MM.1S (cell line): ENCODE results near the gene AIMP1.
"Not testable (repeated sequence)": the region's sequence is repeated elsewhere in the genome, so short reads cannot be mapped to it uniquely, and the experiment has no call there.

Experiments
- DNase-seq: peaks from one replicate; pipeline ENCODE4 v3.0.0-alpha.2; 2015
- H2AFZ ChIP-seq: fragments of 300-600 bp; sonication (generic); 2 replicates; pipeline ENCODE4 v1.6.0; 2016; ENCODE audit warnings: antibody characterized with exemption, low read length
- H3F3A ChIP-seq: fragments of 300-600 bp; sonication (generic); 2 replicates; pipeline ENCODE4 v1.6.1; 2016; ENCODE audit warnings: mild to moderate bottlenecking, antibody characterized with exemption, low read length, moderate library complexity, mixed read lengths; ENCODE audit not compliant: insufficient read depth
- H3K27ac ChIP-seq: fragments of 300-600 bp; sonication (generic); 2 replicates; pipeline ENCODE4 v1.5.1; 2016; ENCODE audit warnings: mild to moderate bottlenecking, low read length
- H3K27me3 ChIP-seq: fragments of 300-600 bp; sonication (generic); replicated peaks from 2 replicates; pipeline ENCODE4 v1.6.0; 2016; ENCODE audit warnings: low read length; ENCODE audit not compliant: insufficient read depth
- H3K36me3 ChIP-seq: fragments of 300-600 bp; sonication (generic); replicated peaks from 2 replicates; pipeline ENCODE4 v1.6.1; 2016; ENCODE audit warnings: mild to moderate bottlenecking, low read length, mixed read lengths; ENCODE audit not compliant: insufficient read depth
- H3K4me1 ChIP-seq: fragments of 300-600 bp; sonication (generic); 2 replicates; pipeline ENCODE4 v1.6.1; 2016; ENCODE audit warnings: low read length, mixed read lengths
- H3K4me2 ChIP-seq: fragments of 300-600 bp; sonication (generic); 2 replicates; pipeline ENCODE4 v1.6.0; 2016; ENCODE audit warnings: low read depth, low read length
- H3K4me3 ChIP-seq: fragments of 300-600 bp; sonication (generic); 2 replicates; pipeline ENCODE4 v1.5.1; 2016; ENCODE audit warnings: low read length, mixed read lengths
- H3K79me2 ChIP-seq: fragments of 300-600 bp; sonication (generic); 2 replicates; pipeline ENCODE4 v1.6.1; 2016; ENCODE audit warnings: mixed run types, low read length, mixed read lengths
- H3K9ac ChIP-seq: fragments of 300-600 bp; sonication (generic); 2 replicates; pipeline ENCODE4 v1.6.1; 2016; ENCODE audit warnings: low read length, mixed read lengths
- H3K9me2 ChIP-seq: fragments of 300-600 bp; sonication (generic); replicated peaks from 2 replicates; pipeline ENCODE4 v1.6.1; 2016; ENCODE audit warnings: mild to moderate bottlenecking, low read length, mixed read lengths; ENCODE audit not compliant: insufficient read depth
- H3K9me3 ChIP-seq: fragments of 300-600 bp; sonication (generic); replicated peaks from 2 replicates; pipeline ENCODE4 v1.6.1; 2016; ENCODE audit warnings: mild to moderate bottlenecking, low read length, mixed read lengths; ENCODE audit not compliant: insufficient read depth
- H4K20me1 ChIP-seq: fragments of 300-600 bp; sonication (generic); 2 replicates; pipeline ENCODE4 v1.6.1; 2016; ENCODE audit warnings: mild to moderate bottlenecking, low read length, moderate library complexity, mixed read lengths; ENCODE audit not compliant: insufficient read depth
- EZH2 ChIP-seq: fragments of 300-600 bp; sonication (generic); optimal IDR thresholded peaks from 2 replicates; pipeline ENCODE3; 2017; ENCODE audit warnings: low read depth, mild to moderate bottlenecking, antibody characterized with exemption, low read length, mixed read lengths
- EZH2phosphoT487 ChIP-seq: fragments of 300-600 bp; sonication (generic); IDR thresholded peaks from 2 replicates; pipeline ENCODE4 v1.6.1; 2018; ENCODE audit warnings: antibody characterized with exemption, low read length
- TF ChIP-seq, protein P1 (sequence below): fragments of 300-600 bp; sonication (generic); IDR thresholded peaks from 2 replicates; pipeline ENCODE4 v1.5.1; 2016; ENCODE audit warnings: antibody characterized with exemption, low read length, mixed read lengths

Gene AIMP1

GRCh38 chr4:106384878-106385277 lies 68.5 kb downstream of the AIMP1 start:
- Histone ChIP-seq H3K9me3 (no peaks in the 10 kb centered on the region), H3K4me1 (no peaks in the 10 kb centered on the region), H3F3A (no peaks in the 10 kb centered on the region), H4K20me1 (no peaks in the 10 kb centered on the region), H3K4me3 (no peak overlapping the region), H3K9me2 (no peaks in the 10 kb centered on the region), H3K27ac (no peak overlapping the region), H3K27me3 (no peaks in the 10 kb centered on the region), H2AFZ (no peak overlapping the region), H3K4me2 (no peak overlapping the region), H3K9ac (no peak overlapping the region), H3K36me3 (no peaks in the 10 kb centered on the region), H3K79me2 (no peaks in the 10 kb centered on the region)
- TF ChIP-seq EZH2phosphoT487: no peak
- TF ChIP-seq EZH2: no peak
- TF ChIP-seq, protein P1, sequence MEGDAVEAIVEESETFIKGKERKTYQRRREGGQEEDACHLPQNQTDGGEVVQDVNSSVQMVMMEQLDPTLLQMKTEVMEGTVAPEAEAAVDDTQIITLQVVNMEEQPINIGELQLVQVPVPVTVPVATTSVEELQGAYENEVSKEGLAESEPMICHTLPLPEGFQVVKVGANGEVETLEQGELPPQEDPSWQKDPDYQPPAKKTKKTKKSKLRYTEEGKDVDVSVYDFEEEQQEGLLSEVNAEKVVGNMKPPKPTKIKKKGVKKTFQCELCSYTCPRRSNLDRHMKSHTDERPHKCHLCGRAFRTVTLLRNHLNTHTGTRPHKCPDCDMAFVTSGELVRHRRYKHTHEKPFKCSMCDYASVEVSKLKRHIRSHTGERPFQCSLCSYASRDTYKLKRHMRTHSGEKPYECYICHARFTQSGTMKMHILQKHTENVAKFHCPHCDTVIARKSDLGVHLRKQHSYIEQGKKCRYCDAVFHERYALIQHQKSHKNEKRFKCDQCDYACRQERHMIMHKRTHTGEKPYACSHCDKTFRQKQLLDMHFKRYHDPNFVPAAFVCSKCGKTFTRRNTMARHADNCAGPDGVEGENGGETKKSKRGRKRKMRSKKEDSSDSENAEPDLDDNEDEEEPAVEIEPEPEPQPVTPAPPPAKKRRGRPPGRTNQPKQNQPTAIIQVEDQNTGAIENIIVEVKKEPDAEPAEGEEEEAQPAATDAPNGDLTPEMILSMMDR: no peak
- no peak for DNase-seq

DNA sequence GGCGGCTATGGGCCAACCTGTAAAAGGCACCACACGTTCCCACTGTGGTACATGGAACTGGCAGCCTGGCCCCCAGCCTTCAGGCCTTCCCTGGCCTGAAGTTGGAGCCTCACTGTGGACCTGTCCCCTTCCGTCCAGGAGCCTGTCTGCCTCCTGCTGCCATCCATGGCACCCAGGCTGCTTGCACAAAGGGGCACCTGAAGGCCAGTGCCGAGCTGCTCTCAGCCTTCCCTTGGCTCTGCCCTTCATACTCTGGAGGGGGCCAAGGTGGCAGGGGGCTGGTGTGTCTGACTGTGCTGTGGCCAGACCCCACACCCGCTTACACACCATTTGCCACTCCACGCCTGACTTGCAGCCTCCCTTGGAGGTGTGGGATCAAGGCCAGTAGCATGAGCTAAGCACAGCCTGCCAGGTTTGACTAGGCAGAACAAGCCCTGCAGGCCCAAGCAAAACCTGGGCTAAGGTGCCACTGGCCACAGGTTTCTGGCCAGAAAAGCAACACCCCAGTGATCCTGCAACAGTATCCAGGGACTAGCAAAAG lies 69.6 kb downstream of the AIMP1 start:
- Histone ChIP-seq H3K79me2 (no peaks in the 10 kb centered on the region), H3K9me3 (no peaks in the 10 kb centered on the region), H3K9me2 (no peaks in the 10 kb centered on the region), H3K4me3 (no peak overlapping the region), H3K4me2 (no peak overlapping the region), H4K20me1 (no peaks in the 10 kb centered on the region), H3K36me3 (no peaks in the 10 kb centered on the region), H3K4me1 (no peaks in the 10 kb centered on the region), H3K27ac (no peak overlapping the region), H3K9ac (no peak overlapping the region), H2AFZ (no peak overlapping the region), H3K27me3 (no peaks in the 10 kb centered on the region), H3F3A (no peaks in the 10 kb centered on the region)
- no peak for DNase-seq
- TF ChIP-seq EZH2: no peak
- no peak for TF ChIP-seq EZH2phosphoT487
- TF ChIP-seq, protein P1: no peak

DNA sequence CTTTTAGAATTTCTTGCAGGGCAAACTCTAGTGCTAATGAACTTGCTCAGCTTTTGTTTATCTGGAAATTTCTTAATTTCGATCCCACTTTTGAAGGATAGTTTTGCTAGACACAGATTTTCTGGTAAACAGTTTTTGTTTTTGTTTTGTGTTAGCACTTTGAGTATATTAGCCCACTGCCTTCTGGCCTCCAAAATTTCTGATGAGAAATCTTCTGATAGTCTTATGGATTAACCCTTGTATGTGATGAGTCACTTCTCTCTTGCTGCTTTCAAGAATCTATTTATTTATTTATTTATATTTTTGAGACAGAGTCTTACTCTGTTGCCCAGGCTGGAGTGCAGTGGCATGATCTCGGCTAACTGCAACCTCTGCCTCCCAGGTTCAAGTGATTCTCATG lies 79.2 kb downstream of the AIMP1 start:
- no peak overlapping the region for H3K9ac ChIP-seq
- H3K9me3 ChIP-seq: no peaks in the 10 kb centered on the region
- H3F3A ChIP-seq: no peaks in the 10 kb centered on the region
- no peaks in the 10 kb centered on the region for H3K9me2 ChIP-seq
- H2AFZ ChIP-seq: no peak overlapping the region
- H3K36me3 ChIP-seq: no peaks in the 10 kb centered on the region
- no peak overlapping the region for H3K4me3 ChIP-seq
- no peaks in the 10 kb centered on the region for H3K4me1 ChIP-seq
- no peak overlapping the region for H3K4me2 ChIP-seq
- H3K27me3 ChIP-seq: no peaks in the 10 kb centered on the region
- H3K27ac ChIP-seq: no peak overlapping the region
- H4K20me1 ChIP-seq: no peaks in the 10 kb centered on the region
- H3K79me2 ChIP-seq: no peaks in the 10 kb centered on the region
- TF ChIP-seq, protein P1: no peak
- no peak for TF ChIP-seq EZH2phosphoT487
- TF ChIP-seq EZH2: no peak
- DNase-seq: no peak

GRCh38 chr4:106398898-106399297 lies 82.5 kb downstream of the AIMP1 start:
- not testable (repeated sequence) for H3K27me3 ChIP-seq, H2AFZ ChIP-seq, DNase-seq, H3K27ac ChIP-seq, H3K79me2 ChIP-seq, H4K20me1 ChIP-seq, H3K4me1 ChIP-seq, H3F3A ChIP-seq, H3K9ac ChIP-seq, H3K36me3 ChIP-seq, H3K9me3 ChIP-seq, H3K4me3 ChIP-seq, H3K9me2 ChIP-seq, H3K4me2 ChIP-seq
